ENCODE measurements around the gene PLEKHG3. TPM values are rescaled to one million over a fixed set of nuclear protein-coding genes. Genes with fewer than 3 reads are reported as not detected.

Gene PLEKHG3
- total RNA-seq, 1 donor from 2014 or later: 81.0 TPM

DNA sequence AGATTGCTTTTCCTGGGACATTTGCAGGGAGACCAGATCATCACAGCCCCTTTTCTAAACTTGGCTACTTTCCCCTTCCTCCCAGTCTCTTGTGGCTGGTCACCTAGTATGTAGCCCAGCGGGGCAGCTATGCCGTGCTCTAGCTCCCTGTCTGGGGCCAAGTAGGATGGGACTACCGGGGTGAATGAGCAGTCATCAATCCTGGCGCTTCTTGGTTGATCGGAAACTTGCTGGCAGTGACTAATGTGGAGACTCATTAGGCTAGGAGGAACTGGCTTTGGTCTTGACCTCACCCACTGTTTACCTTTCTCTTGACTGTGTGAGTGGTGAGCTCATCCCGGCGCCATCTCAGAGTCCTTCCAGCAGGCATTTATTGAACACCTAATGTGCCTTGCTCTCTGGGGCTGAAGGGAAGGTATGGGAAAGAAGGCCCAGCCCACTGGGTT lies 15.9 kb downstream of the PLEKHG3 start:
- peaks cover 66% of the 10 kb centered on the region for H3K4me1 Mint-ChIP-seq (ENCODE audit: low read depth)
- H3K27ac Mint-ChIP-seq: peak overlapping the region; percentile 89
- no peaks in the 10 kb centered on the region for H3K9me3 Mint-ChIP-seq (ENCODE audit: low read depth)
- no peak overlapping the region for H3K4me3 Mint-ChIP-seq (ENCODE audit: low read depth)
- peaks cover 6% of the 10 kb centered on the region for H3K36me3 Mint-ChIP-seq (ENCODE audit: insufficient read depth)
- H3K27me3 Mint-ChIP-seq: no peaks in the 10 kb centered on the region
- DNase-seq (ENCODE audit: low spot score, unreplicated experiment): no peak
- TF ChIP-seq, protein P1, sequence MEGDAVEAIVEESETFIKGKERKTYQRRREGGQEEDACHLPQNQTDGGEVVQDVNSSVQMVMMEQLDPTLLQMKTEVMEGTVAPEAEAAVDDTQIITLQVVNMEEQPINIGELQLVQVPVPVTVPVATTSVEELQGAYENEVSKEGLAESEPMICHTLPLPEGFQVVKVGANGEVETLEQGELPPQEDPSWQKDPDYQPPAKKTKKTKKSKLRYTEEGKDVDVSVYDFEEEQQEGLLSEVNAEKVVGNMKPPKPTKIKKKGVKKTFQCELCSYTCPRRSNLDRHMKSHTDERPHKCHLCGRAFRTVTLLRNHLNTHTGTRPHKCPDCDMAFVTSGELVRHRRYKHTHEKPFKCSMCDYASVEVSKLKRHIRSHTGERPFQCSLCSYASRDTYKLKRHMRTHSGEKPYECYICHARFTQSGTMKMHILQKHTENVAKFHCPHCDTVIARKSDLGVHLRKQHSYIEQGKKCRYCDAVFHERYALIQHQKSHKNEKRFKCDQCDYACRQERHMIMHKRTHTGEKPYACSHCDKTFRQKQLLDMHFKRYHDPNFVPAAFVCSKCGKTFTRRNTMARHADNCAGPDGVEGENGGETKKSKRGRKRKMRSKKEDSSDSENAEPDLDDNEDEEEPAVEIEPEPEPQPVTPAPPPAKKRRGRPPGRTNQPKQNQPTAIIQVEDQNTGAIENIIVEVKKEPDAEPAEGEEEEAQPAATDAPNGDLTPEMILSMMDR (IDR thresholded peaks at IDR 0.05; ENCODE audit: unreplicated experiment): no peak

DNA sequence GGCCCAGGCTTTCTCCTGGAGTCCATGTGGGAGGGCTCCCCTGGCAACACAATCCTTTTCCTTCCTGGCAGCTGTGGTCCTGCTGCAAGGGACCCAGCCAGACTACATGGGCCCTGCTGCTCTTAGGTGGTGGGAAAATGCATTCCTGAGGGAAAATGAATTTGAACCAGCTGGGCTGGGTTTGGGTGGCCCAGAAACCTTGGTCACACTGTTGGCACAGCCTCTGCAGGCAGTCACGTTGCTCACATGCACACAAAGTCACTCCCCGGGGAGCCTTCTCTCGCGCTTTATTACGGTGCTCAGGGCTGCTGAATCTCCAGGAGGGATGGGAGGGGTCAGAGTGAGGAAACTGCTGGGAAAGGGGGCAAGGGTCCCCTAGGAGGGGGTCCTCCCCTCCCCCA lies 17.2 kb downstream of the PLEKHG3 start:
- no peaks in the 10 kb centered on the region for H3K9me3 Mint-ChIP-seq (ENCODE audit: low read depth)
- H3K27ac Mint-ChIP-seq: peak overlapping the region; percentile 62
- H3K4me1 Mint-ChIP-seq (ENCODE audit: low read depth): peaks cover 66% of the 10 kb centered on the region
- H3K27me3 Mint-ChIP-seq: no peaks in the 10 kb centered on the region
- no peak for DNase-seq (ENCODE audit: low spot score, unreplicated experiment)
- H3K4me3 Mint-ChIP-seq (ENCODE audit: low read depth): no peak overlapping the region
- H3K36me3 Mint-ChIP-seq (ENCODE audit: insufficient read depth): peaks cover 6% of the 10 kb centered on the region
- TF ChIP-seq, protein P1 (IDR thresholded peaks at IDR 0.05; ENCODE audit: unreplicated experiment): no peak

GRCh38 chr14:64721899-64722298 lies 17.7 kb downstream of the PLEKHG3 start:
- Mint-ChIP-seq H3K4me3 (ENCODE audit: low read depth) (no peak overlapping the region), H3K27me3 (no peaks in the 10 kb centered on the region), H3K36me3 (ENCODE audit: insufficient read depth) (peaks cover 6% of the 10 kb centered on the region), H3K9me3 (ENCODE audit: low read depth) (no peaks in the 10 kb centered on the region), H3K27ac (no peak overlapping the region), H3K4me1 (ENCODE audit: low read depth) (peaks cover 65% of the 10 kb centered on the region)
- TF ChIP-seq, protein P1 (IDR thresholded peaks at IDR 0.05; ENCODE audit: unreplicated experiment): no peak
- DNase-seq (ENCODE audit: low spot score, unreplicated experiment): no peak

GRCh38 chr14:64722842-64723447 lies 18.7 kb downstream of the PLEKHG3 start:
- DNase-seq (ENCODE audit: low spot score, unreplicated experiment): no peak
- no peaks in the 10 kb centered on the region for H3K27me3 Mint-ChIP-seq
- TF ChIP-seq, protein P1 (IDR thresholded peaks at IDR 0.05; ENCODE audit: unreplicated experiment): no peak
- H3K4me3 Mint-ChIP-seq (ENCODE audit: low read depth): no peak overlapping the region
- H3K9me3 Mint-ChIP-seq (ENCODE audit: low read depth): no peaks in the 10 kb centered on the region
- H3K4me1 Mint-ChIP-seq (ENCODE audit: low read depth): peaks cover 54% of the 10 kb centered on the region
- H3K36me3 Mint-ChIP-seq (ENCODE audit: insufficient read depth): peaks cover 6% of the 10 kb centered on the region
- H3K27ac Mint-ChIP-seq: peak overlapping the region; percentile 64

- DNase-seq (ENCODE audit: low spot score, unreplicated experiment): no peak
- Mint-ChIP-seq H3K4me1 (ENCODE audit: low read depth) (peaks cover 46% of the 10 kb centered on the region), H3K27ac (peak overlapping the region; percentile 47), H3K27me3 (no peaks in the 10 kb centered on the region), H3K4me3 (ENCODE audit: low read depth) (no peak overlapping the region), H3K9me3 (ENCODE audit: low read depth) (no peaks in the 10 kb centered on the region), H3K36me3 (ENCODE audit: insufficient read depth) (peaks cover 8% of the 10 kb centered on the region)
- TF ChIP-seq, protein P1 (IDR thresholded peaks at IDR 0.05; ENCODE audit: unreplicated experiment): no peak
Observed at GRCh38 chr14:64723691-64724577, 19.7 kb downstream of the PLEKHG3 start.
